GM21515 (cell line): ENCODE results near the gene MTA1.
A peak's percentile ranks its signal among the peaks of the same experiment; 100 is the strongest.

Source experiments
- ATAC-seq: cut with Tn5 transposase; IDR thresholded peaks from one replicate; pipeline ENCODE4 v1.9.1; 2021; ENCODE audit not compliant: unreplicated experiment

Gene MTA1

GRCh38 chr14:105474483-105475268, 55.0 kb downstream of the MTA1 start, which contains the start of gene CRIP2:
TSS of gene CRIP2 (plus strand) at chr14:105474821. CDS start at chr14:105474863, 42 bp downstream.
- no peak for ATAC-seq

DNA sequence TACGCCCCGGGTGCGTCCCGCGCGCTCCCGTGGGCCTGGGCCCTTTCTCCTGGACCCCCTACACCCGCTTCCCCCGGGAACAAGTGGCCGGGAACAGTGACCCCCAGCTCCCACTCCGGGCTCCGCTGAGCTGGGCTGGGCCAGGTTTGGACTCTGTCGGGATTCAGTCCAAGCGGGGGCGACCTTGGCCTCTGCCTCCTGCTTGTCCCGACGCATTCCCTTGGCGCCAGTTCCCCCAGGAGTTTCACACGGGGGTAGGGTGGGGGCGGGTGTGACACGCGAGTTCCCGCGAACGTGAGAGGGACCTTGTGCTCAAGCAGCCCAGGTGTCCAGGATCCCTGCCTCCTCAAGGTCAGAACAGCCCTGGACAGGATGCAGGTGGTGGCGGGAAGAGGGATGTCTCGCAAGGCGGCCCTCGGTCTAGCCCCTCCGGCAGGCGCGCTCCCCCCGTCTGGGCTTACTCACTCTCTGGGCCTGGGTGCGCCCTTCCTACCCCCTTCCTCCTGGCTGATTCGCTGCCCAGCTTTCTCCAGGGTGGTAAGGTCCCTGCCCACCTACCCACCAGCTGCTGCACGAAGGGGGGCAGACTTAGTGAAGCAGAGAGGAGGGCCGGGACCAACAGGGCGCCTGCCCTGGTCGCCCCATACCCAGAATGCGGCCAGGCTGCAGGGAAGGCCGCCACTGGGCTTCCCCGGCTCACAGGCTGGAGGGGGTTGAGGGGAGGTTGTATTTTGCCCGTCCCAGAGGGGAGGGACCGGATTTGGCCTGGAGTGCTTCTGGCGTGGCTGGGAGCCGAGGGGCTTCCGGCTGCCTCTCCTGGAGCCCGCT, 55.9 kb downstream of the MTA1 start:
- no peak for ATAC-seq

DNA sequence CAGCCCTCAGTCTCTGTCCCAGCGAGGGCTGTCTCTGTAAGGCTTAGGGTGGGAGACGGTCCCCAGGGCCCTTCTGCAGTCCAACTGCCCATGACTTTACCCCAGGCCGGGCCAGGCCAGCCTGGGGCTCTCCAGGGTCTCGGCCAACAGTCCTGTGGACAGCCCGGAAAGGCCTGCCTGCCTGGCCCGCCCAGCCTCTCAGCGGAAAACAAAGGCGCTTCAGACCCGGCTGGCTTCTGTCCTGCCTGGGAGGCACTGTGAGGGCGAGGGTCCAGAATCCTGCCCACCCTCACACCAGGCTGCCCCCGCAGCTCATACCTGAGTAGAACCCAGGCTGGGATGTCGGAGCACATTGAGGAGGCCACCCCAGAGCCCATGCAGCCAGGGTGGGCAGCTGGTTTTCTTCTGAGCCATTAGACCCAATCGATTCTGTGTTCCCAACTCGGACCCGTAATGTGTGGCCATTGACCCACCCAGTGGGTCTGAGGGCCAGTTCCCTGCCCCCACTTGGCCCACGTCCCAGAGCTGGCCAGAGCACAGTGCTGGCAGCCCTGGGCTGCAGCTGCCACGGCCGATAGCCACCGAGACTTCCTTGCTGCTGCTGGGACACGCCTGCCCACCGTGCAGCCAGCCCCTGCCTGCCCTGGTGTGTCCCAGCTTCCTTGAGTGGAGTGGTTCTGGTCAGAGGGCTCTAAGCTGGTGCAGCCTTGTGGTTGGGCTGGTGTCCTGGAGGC, 56.6 kb downstream of the MTA1 start:
- no peak for ATAC-seq

GRCh38 chr14:105476831-105477659, 57.4 kb downstream of the MTA1 start:
- no peak for ATAC-seq

- ATAC-seq = no peak
These were observed 58.2 kb downstream of the MTA1 start for GRCh38 chr14:105477660-105478397.

- no peak for ATAC-seq
These were observed 59.0 kb downstream of the MTA1 start for GRCh38 chr14:105478398-105479251.

- no peak for ATAC-seq
These were observed 60.0 kb downstream of the MTA1 start for GRCh38 chr14:105479431-105480158.

GRCh38 chr14:105480199-105480746, 60.6 kb downstream of the MTA1 start:
- no peak for ATAC-seq

DNA sequence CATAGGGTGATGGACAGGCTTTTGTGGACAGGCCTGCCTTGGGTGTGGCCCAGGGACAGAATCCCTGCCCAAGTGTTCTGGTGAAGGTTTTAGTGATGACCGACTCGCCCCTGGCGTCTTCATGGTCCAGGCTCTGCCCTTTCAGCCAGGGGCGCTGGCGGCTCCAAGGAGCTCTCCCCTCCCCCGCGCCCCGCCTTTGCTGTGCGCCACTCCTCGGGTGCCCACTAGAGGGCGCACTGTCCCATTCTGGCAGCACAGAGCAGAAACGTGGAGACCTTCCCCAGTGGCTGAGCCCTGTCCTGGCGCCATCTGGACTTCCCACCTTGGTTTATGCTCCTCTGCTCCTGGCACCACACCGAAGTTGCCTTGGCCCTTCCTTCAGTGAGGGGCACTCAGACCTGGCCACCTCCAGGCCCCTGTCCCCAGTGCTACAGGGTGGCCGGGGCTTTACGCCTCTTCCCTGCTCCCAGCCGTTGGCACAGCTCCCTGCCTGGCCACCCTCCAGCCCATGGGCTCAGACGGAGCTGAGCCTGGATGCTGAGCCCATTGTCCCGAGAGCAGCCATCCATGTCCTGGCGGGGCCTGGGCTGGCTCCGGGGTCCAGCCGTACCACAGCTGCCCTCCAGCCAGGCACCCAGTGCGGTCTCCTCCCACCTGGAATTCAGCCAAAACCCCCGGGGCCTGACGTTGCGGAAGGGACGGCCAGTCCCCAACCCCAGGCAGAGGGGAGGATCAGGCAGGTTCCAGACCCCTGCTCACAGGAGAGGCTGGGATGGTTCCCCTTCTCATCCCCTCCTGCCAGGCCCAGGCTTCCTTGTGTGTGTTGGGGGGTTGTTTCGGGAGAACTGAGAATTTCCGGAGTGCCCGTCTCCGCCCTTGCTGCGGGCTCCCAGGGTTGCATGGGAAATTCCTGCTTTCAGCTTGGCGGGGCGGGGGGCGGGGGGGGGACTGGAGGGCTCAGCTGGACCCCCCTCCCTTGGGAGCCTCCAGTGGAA, 61.5 kb downstream of the MTA1 start:
- peak; percentile 49 for ATAC-seq

GRCh38 chr14:105481886-105482457, 62.3 kb downstream of the MTA1 start:
- peak; percentile 40 for ATAC-seq

DNA sequence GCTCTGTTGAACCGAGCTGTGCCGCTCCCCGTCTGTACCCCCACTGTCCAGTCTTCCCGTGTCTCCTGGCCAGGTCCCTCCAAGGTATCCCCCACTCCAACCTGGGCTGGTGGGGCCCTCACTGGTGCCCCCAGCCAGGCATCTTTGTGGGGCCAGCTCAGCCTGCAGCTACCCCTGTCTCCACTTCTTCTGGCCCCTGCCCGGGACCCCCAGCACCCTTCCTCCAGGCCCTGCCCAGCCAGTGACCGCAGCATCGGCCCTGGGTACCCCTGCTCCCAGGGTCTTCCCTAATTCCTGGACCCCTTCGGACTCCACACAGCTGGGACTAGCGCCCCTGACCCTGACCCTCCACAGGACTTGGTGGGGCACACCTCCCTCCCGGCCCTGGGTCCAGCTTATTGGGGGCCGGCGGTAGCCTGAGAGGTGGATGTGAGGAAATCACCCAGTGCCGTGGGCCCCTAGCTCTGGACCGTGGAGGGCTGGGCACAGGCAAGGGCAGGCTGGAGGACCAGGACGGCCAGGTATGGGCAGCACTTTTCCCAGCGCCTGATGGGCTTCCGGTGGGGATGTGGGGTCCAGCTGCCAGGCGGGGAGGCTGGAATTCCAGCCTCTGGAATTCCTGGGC, 63.0 kb downstream of the MTA1 start:
- ATAC-seq = no peak

GRCh38 chr14:105483300-105484068, 63.9 kb downstream of the MTA1 start:
- ATAC-seq = no peak

GRCh38 chr14:105484069-105484996, 64.7 kb downstream of the MTA1 start:
- no peak for ATAC-seq

DNA sequence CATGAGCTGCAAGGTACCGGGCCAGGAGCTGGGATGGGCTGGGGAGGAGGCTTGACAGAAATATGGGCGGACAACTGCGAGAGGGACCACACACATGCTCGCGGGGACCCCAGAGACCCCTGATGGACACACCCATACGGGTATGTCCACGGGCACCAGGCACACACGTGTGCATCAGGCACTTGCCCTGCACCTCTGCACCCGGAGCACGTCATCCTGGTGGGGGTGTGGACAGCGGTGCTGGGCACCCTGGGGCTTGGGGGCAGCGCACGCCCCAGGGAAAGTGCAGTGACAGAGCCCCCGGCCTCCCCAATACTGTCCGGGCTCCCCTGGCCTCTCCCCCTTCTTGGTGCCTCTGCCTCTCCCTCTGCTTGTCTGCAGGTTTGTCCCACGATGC, 65.4 kb downstream of the MTA1 start:
- no peak for ATAC-seq
